K562 (cell line): ENCODE measurements around the gene PRKRIP1. TPM values are rescaled to one million over a fixed set of nuclear protein-coding genes. Genes with fewer than 3 reads are reported as not detected.

ENCODE experiments used
- ATAC-seq: fragments of 200-7000 bp; cut with Tn5 transposase; 3 replicates; pipeline ENCODE4 v1.9.1; 2020; ENCODE audit warnings: moderate library complexity
- BruUV-seq: library from RNA; stranded (reverse); fragments of 400-500 nt; replicated peaks from 2 replicates; lab custom pipeline; 2021; lab: Mats Ljungman, UMichigan
- CTCF ChIA-PET: fragments of 300-600 bp; formaldehyde crosslinking; extraction: SDS; loops from one replicate; lab custom pipeline; 2021; ENCODE audit warnings: low intra/inter-chr PET ratio; lab: Yijun Ruan, JAX
- POLR2A ChIA-PET: fragments of 300-600, 350-650 bp; sonication (Branson Sonifier 250); formaldehyde crosslinking; extraction: SDS; loops from one replicate; lab custom pipeline; 2021; ENCODE audit warnings: antibody characterized with exemption, inconsistent platforms; lab: Yijun Ruan, JAX
- DNase-seq, 4 experiments: peaks; one replicate each; pipeline versions ENCODE4 v3.0.0 to v3.0.0-alpha.2; 2011 to 2018; ENCODE audit warnings: low spot score in 3 of 4, mixed read lengths in 3 of 4; ENCODE audit errors: extremely low read depth in 1 of 4
- FAIRE-seq: peaks from 2 replicates; lab custom pipeline; 2011; peaks lifted over from hg19 to GRCh38; lab: Jason Lieb, UNC
- H2AFZ ChIP-seq: 2 replicates; pipeline ENCODE4 v1.6.0; 2011; ENCODE audit warnings: low read depth, low read length, control low read depth, inconsistent platforms
- H3K27ac ChIP-seq: fragments of 200-600 bp; 3 replicates; pipeline ENCODE4 v1.8.0; 2011; ENCODE audit warnings: low read depth, mild to moderate bottlenecking, control low read depth, inconsistent platforms, low read length, moderate library complexity, mixed read lengths; ENCODE audit errors: extremely low read depth
- H3K27me3 ChIP-seq, 2 experiments: fragments of 300-600 bp in 1 of 2; 2 replicates in 1 of 2; 3 replicates in 1 of 2; pipeline versions ENCODE4 v1.6.0 to v1.8.0; 2011; ENCODE audit warnings: inconsistent platforms in 2 of 2, low read length in 2 of 2, mild to moderate bottlenecking in 1 of 2, mixed read lengths in 1 of 2, moderate library complexity in 1 of 2; ENCODE audit not compliant: control insufficient read depth in 2 of 2, insufficient read depth in 2 of 2
- H3K36me3 ChIP-seq: fragments of 300-600 bp; 3 replicates; pipeline ENCODE4 v1.8.0; 2011; ENCODE audit warnings: mild to moderate bottlenecking, low read length, inconsistent platforms; ENCODE audit not compliant: control insufficient read depth, insufficient read depth
- H3K4me1 ChIP-seq, 2 experiments: fragments of 200-600 bp in 1 of 2; replicated peaks in 1 of 2; 2 replicates in 1 of 2; 3 replicates in 1 of 2; pipeline versions ENCODE4 v1.5.1 to v1.8.0; 2011; ENCODE audit warnings: inconsistent platforms in 2 of 2, low read length in 2 of 2, mild to moderate bottlenecking in 1 of 2, mixed read lengths in 1 of 2, moderate library complexity in 1 of 2; ENCODE audit not compliant: control insufficient read depth in 2 of 2, insufficient read depth in 2 of 2
- H3K4me2 ChIP-seq: 2 replicates; pipeline ENCODE4 v1.6.1; 2011; ENCODE audit warnings: low read length, control low read depth, inconsistent platforms, mixed read lengths; ENCODE audit not compliant: insufficient read depth
- H3K4me3 ChIP-seq: fragments of 200-600 bp; sonication (generic), shearing (Covaris generic); 2 replicates; pipeline ENCODE4 v1.5.1; 2016; ENCODE audit warnings: control low read depth, inconsistent platforms
- H3K79me2 ChIP-seq: fragments of 200-600 bp; 3 replicates; pipeline ENCODE4 v1.8.0; 2011; ENCODE audit warnings: low read length, inconsistent platforms; ENCODE audit not compliant: control insufficient read depth, insufficient read depth
- H3K9ac ChIP-seq, 2 experiments: 2 replicates each; pipeline versions ENCODE4 v1.6.0 to v1.6.1; 2011; ENCODE audit warnings: low read depth in 2 of 2, low read length in 2 of 2, control low read depth in 1 of 2, inconsistent platforms in 1 of 2, mild to moderate bottlenecking in 1 of 2, mixed read lengths in 1 of 2; ENCODE audit not compliant: insufficient read depth in 1 of 2
- H3K9me1 ChIP-seq: one replicate; pipeline ENCODE4 v1.6.0; 2011; ENCODE audit warnings: inconsistent platforms, mild to moderate bottlenecking, low read length, moderate library complexity; ENCODE audit not compliant: control insufficient read depth, insufficient read depth
- H3K9me3 ChIP-seq: replicated peaks from 2 replicates; pipeline ENCODE4 v1.5.1; 2011; ENCODE audit warnings: low read depth, low read length, inconsistent platforms; ENCODE audit not compliant: control insufficient read depth, insufficient read depth
- H4K20me1 ChIP-seq: replicated peaks from 2 replicates; pipeline ENCODE4 v1.6.1; 2011; ENCODE audit warnings: low read length, inconsistent platforms, mixed read lengths; ENCODE audit not compliant: control insufficient read depth, insufficient read depth
- ARID1B ChIP-seq: fragments of 450-650 bp; IDR thresholded peaks from 2 replicates; pipeline ENCODE4 v1.6.1; 2016; ENCODE audit warnings: antibody characterized with exemption, mild to moderate bottlenecking, inconsistent platforms
- CBX3 ChIP-seq, 2 experiments: IDR thresholded peaks; 1 replicate in 1 of 2; 2 replicates in 1 of 2; pipeline ENCODE4 v1.6.1; 2012; ENCODE audit warnings: inconsistent platforms in 2 of 2, low read length in 2 of 2, borderline replicate concordance in 1 of 2, control low read depth in 1 of 2
- EHMT2 ChIP-seq: fragments of 450-650 bp; IDR thresholded peaks from 2 replicates; pipeline ENCODE4 v1.6.1; 2018; ENCODE audit warnings: antibody characterized with exemption
- MED1 ChIP-seq: sonication (generic); formaldehyde crosslinking; IDR thresholded peaks from 2 replicates; pipeline ENCODE4 v1.8.1; 2023; ENCODE audit warnings: missing genetic modification reagents, borderline replicate concordance
- NCOA4 ChIP-seq: fragments of 450-650 bp; IDR thresholded peaks from 2 replicates; pipeline ENCODE4 v1.6.1; 2018; ENCODE audit warnings: mild to moderate bottlenecking; ENCODE audit not compliant: partially characterized antibody
- PML ChIP-seq: IDR thresholded peaks from 2 replicates; pipeline ENCODE4 v1.6.1; 2012; ENCODE audit warnings: low read length, inconsistent platforms
- RCOR1 ChIP-seq, 2 experiments: IDR thresholded peaks; 2 replicates each; pipeline ENCODE4 v1.6.1; 2012; ENCODE audit warnings: low read depth in 2 of 2, low read length in 2 of 2, borderline replicate concordance in 1 of 2, improper control_type of control experiment in 1 of 2
- TEAD1 ChIP-seq, 2 experiments: fragments of 450-650 bp in 1 of 2; sonication (generic) in 1 of 2; formaldehyde crosslinking; IDR thresholded peaks; 2 replicates each; pipeline versions ENCODE4 v1.4.0 to v1.8.0; 2020 to 2022; ENCODE audit warnings: mild to moderate bottlenecking in 2 of 2, missing genetic modification reagents in 1 of 2
- ZKSCAN1 ChIP-seq: fragments of 150-350 bp; IDR thresholded peaks from 2 replicates; pipeline ENCODE4 v1.6.1; 2016; ENCODE audit warnings: low read depth, low read length
- ZNF583 ChIP-seq: fragments of 250-450 bp; sonication (Bioruptor Pico); IDR thresholded peaks from 2 replicates; pipeline ENCODE4 v1.4.0; 2020
- WGBS: fragments of 100-300 bp; shearing (Covaris generic); methylation state at CpG from one replicate; pipeline ENCODE4 v1.1.6; 2016; ENCODE audit warnings: low coverage, mixed read lengths; ENCODE audit not compliant: insufficient coverage; ENCODE audit errors: missing lambda C conversion rate; 5-methylcytosine and 5-hydroxymethylcytosine counted together
- in situ Hi-C: fragments of 300-500 bp; cut with MboI; formaldehyde crosslinking; loops from 4 replicates; pipeline ENCODE4 v1.15.0; 2018; ENCODE audit warnings: inconsistent platforms, mixed read lengths
- intact Hi-C: fragments of 100-400 bp; cut with micrococcal nuclease; formaldehyde crosslinking; loops from 2 replicates; pipeline ENCODE4 v1.14.2; 2022
- polyA plus RNA-seq, 8 experiments: library from polyadenylated mRNA; depleted of rRNA in 4 of 8; stranded (reverse) in 5 of 8; unstranded in 3 of 8; fragments of >200 nt; fragmentation: Nextera tagmentation in 2 of 8; fragmentation: Illumina TruSeq in 1 of 8; extraction: Ambion mirVana in 2 of 8; extraction: Trizol in 1 of 8; gene quantifications; 2 replicates each; pipeline versions ENCODE4 v1.2.1 to v1.2.3, GENCODE V29; 2011 to 2014; ENCODE audit warnings: inconsistent platforms in 1 of 8, missing spikeins in 1 of 8
- total RNA-seq, 7 experiments: library from RNA; depleted of rRNA in 6 of 7; stranded (reverse); fragments of >200 nt in 6 of 7; fragmentation: Illumina TruSeq in 2 of 7; extraction: Trizol in 2 of 7; gene quantifications; 2 replicates each; pipeline versions ENCODE4 v1.2.1 to v1.2.3, GENCODE V29; 2011 to 2021; ENCODE audit warnings: low replicate concordance in 1 of 7
- TF ChIP-seq, protein P1 (sequence below): sonication (generic); formaldehyde crosslinking; IDR thresholded peaks from 2 replicates; pipeline ENCODE4 v1.8.0; 2022; ENCODE audit warnings: missing genetic modification reagents, mild to moderate bottlenecking, borderline replicate concordance
- TF ChIP-seq, protein P2 (sequence below): fragments of 250-450 bp; sonication (Bioruptor Pico); IDR thresholded peaks from 2 replicates; pipeline ENCODE4 v1.8.0; 2021; ENCODE audit warnings: moderate library complexity, mild to moderate bottlenecking, inconsistent platforms
- TF ChIP-seq, protein P3 (sequence below): fragments of 450-650 bp; IDR thresholded peaks from 2 replicates; pipeline ENCODE4 v1.6.1; 2017; ENCODE audit warnings: antibody characterized with exemption, mild to moderate bottlenecking

PRKRIP1 gene
- total and polyA plus RNA-seq, 9 of the 15 experiments (the other 6 are each of a cell fraction or from before 2014, with no cell fraction given): 14.9 to 52.1 (median 19.8) TPM

DNA sequence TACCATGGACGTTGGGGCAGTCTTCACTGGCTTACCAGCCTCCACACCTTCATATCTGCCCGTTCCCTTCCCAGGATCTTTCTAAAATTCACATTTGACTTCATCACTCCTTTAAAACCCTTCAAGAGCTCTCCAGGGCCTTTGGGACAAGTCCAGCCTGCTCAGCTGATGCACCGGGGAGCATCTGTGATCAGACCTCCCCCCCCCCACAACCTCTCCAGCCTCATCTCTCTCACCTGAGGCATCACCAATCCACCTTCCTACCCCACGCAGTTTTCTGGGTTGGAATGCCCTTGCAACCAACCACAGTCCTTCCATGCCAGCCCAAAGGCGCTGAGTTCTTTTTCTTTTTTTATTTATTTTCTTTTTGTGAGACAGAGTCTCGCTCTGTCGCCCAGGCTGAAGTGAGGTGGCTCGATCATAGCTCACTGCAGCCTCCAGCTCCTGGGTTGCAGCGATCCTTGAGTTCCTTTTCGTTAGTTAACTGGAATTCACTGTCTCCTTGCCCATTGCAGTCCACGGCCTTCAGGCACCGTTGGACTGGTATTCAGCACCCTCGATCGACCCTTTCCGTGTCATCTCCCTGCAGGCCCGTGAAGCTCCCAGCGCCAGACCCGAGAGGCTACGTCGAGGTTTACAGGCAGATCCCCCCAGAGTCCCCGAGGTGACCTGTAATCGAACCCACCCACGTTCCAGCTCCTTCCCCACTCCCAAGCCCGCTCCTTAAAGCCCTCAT lies 67.8 kb downstream of the PRKRIP1 start (continued):
- TF ChIP-seq, protein P1, sequence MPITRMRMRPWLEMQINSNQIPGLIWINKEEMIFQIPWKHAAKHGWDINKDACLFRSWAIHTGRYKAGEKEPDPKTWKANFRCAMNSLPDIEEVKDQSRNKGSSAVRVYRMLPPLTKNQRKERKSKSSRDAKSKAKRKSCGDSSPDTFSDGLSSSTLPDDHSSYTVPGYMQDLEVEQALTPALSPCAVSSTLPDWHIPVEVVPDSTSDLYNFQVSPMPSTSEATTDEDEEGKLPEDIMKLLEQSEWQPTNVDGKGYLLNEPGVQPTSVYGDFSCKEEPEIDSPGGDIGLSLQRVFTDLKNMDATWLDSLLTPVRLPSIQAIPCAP (CRISPR knock-in tag): no peak
- TF ChIP-seq TEAD1 (CRISPR knock-in tag; IDR thresholded peaks at IDR 0.05) (no peak), CBX3 (IDR thresholded peaks at IDR 0.05; ENCODE audit: borderline replicate concordance in 1 of 2, low read length in 2 of 2) (no peak; a peak in 1 of 3 replicates), RCOR1 (IDR thresholded peaks at IDR 0.05; ENCODE audit: borderline replicate concordance in 1 of 2, low read depth in 2 of 2, low read length in 2 of 2) (no peak), NCOA4 (no peak)
- TF ChIP-seq, all 486 proteins: peak for 16

DNA sequence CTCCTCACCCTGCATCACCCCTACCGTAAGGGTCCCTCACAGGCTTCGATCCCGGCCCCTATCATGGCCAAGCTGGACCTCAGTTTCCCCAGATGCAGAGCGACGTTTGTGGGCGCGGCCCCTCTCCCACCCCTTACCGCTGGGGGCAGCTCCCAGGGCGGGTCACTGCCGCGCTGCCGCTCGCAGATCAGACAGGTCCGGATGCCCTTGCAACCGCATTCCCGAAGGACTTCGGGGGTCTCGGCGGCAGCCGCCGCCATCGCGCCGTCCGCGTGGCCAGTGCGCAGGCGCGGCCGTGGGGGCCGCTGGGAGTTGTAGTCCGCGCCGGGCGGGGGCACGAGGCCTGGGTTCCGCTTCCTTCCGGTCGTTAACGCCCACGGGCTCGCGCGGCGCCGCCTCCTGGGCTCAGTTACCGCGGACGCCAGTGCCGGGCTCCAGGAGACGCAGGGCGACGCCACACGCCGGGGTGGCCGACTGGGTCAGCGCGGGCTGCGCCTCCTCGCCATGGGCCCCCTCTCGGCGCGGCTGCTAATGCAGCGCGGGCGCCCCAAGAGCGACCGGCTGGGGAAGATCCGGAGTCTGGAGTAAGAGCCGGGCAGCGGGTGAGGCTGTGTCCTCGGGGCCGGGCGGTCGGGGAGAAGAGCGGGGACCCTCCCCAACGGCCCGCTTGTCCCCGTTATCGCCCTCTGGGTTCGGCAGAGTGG lies 68.6 kb downstream of the PRKRIP1 start, which contains the start of the genes ALKBH4 and LRWD1:
TSS of gene ALKBH4 (minus strand) at position 287 of the 704 bp plus-strand sequence. CDS start at position 260, 27 bp downstream.
TSS of gene LRWD1 (plus strand) at position 408 of the 704 bp plus-strand sequence. CDS start at position 505, 97 bp downstream.
- Histone ChIP-seq H3K9ac (peak within 1 kb of the TSS; percentile 96), H3K4me3 (peak within 1 kb of the TSS; percentile 93), H3K27ac (peak within 1 kb of the TSS; percentile 86), H4K20me1 (no peaks in the 10 kb centered on the region), H3K9me3 (no peaks in the 10 kb centered on the region), H3K36me3 (peaks cover 41% of the 10 kb centered on the region; the same call in 2 of the 3 replicates), H3K4me2 (peak within 1 kb of the TSS; percentile 95), H3K4me1 (peaks cover 11 to 55% of the 10 kb centered on the region in 2 experiments; a peak in 3 of 5 replicates), H3K27me3 (no peaks in the 10 kb centered on the region), H3K79me2 (peaks cover 47% of the 10 kb centered on the region), H3K9me1 (peaks cover 5% of the 10 kb centered on the region), H2AFZ (peak within 1 kb of the TSS; percentile 98)
- DNase-seq: peak; percentile 99 to 100 (median 100)
- peak; percentile 95 for FAIRE-seq
- ATAC-seq: peak; percentile 98
- intact Hi-C loops (no loop called here), in situ Hi-C loops (loop anchor here (25.0 kb wide), 2 partner anchors 98 to 198 kb away; partner anchors contain the start of genes POLR2J2, POLR2J3, SPDYE2 and SPDYE2B)
- no TSS peak for BruUV-seq
- WGBS: under 1% methylated on average over 70 of the region's 81 CpGs
- CTCF ChIA-PET: interaction anchor here (0.9 to 1.4 kb wide), 2 partner anchors 52 to 67 kb away, joined by 4 read pairs; no protein-coding TSS in a partner anchor
- POLR2A ChIA-PET: interaction anchor here (0.5 to 1.4 kb wide), 6 partner anchors 8 to 177 kb away, joined by 3 to 5 read pairs (median 4); no protein-coding TSS in a partner anchor
- peak; percentile 56; the same call in 1 of the 2 replicates for TF ChIP-seq PML
- TF ChIP-seq ZKSCAN1: peak; percentile 84
- TF ChIP-seq MED1 (CRISPR knock-in tag): no peak
- no peak for TF ChIP-seq ARID1B
- TF ChIP-seq EHMT2: no peak
- no peak for TF ChIP-seq ZNF583 (CRISPR knock-in tag)
- TF ChIP-seq, protein P2, sequence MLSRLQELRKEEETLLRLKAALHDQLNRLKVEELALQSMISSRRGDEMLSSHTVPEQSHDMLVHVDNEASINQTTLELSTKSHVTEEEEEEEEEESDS: no peak
- TF ChIP-seq, protein P3, sequence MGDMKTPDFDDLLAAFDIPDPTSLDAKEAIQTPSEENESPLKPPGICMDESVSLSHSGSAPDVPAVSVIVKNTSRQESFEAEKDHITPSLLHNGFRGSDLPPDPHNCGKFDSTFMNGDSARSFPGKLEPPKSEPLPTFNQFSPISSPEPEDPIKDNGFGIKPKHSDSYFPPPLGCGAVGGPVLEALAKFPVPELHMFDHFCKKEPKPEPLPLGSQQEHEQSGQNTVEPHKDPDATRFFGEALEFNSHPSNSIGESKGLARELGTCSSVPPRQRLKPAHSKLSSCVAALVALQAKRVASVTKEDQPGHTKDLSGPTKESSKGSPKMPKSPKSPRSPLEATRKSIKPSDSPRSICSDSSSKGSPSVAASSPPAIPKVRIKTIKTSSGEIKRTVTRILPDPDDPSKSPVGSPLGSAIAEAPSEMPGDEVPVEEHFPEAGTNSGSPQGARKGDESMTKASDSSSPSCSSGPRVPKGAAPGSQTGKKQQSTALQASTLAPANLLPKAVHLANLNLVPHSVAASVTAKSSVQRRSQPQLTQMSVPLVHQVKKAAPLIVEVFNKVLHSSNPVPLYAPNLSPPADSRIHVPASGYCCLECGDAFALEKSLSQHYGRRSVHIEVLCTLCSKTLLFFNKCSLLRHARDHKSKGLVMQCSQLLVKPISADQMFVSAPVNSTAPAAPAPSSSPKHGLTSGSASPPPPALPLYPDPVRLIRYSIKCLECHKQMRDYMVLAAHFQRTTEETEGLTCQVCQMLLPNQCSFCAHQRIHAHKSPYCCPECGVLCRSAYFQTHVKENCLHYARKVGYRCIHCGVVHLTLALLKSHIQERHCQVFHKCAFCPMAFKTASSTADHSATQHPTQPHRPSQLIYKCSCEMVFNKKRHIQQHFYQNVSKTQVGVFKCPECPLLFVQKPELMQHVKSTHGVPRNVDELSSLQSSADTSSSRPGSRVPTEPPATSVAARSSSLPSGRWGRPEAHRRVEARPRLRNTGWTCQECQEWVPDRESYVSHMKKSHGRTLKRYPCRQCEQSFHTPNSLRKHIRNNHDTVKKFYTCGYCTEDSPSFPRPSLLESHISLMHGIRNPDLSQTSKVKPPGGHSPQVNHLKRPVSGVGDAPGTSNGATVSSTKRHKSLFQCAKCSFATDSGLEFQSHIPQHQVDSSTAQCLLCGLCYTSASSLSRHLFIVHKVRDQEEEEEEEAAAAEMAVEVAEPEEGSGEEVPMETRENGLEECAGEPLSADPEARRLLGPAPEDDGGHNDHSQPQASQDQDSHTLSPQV: peak; percentile 59; the same call in 1 of the 2 replicates
